ENCODE data around the gene TEX12.

DNA sequence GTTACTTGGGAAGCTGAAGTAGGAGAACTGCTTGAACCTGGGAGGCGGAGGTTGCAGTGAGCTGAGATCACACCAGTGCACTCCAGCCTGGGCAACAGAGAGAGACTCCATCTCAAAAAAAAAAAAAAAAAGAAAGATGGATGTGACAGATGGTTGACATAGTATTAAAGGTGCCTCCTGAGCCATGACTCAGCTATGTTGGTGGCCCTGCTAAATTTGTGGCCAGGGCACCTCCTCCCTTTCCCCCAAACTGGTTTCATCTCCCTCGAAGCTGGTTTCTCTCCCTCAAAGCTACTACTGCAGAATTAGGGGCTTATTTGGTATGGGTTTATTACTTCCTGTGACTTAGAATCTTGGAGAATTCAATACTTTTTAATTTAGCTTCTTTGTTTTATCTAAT, 49.0 kb upstream of the TEX12 start:
- TF ChIP-seq, protein P1, sequence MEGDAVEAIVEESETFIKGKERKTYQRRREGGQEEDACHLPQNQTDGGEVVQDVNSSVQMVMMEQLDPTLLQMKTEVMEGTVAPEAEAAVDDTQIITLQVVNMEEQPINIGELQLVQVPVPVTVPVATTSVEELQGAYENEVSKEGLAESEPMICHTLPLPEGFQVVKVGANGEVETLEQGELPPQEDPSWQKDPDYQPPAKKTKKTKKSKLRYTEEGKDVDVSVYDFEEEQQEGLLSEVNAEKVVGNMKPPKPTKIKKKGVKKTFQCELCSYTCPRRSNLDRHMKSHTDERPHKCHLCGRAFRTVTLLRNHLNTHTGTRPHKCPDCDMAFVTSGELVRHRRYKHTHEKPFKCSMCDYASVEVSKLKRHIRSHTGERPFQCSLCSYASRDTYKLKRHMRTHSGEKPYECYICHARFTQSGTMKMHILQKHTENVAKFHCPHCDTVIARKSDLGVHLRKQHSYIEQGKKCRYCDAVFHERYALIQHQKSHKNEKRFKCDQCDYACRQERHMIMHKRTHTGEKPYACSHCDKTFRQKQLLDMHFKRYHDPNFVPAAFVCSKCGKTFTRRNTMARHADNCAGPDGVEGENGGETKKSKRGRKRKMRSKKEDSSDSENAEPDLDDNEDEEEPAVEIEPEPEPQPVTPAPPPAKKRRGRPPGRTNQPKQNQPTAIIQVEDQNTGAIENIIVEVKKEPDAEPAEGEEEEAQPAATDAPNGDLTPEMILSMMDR (IDR thresholded peaks at IDR 0.05) = no peak
- no peak for TF ChIP-seq POLR2A (IDR thresholded peaks at IDR 0.05)
